Endothelial cell of umbilical vein (primary cell): Measurements from ENCODE around the gene CEP97. TPM values are rescaled to one million over a fixed set of nuclear protein-coding genes. Genes with fewer than 3 reads are reported as not detected.

Source experiments
- BruUV-seq: library from RNA; stranded (reverse); fragments of 400-500 nt; replicated peaks from 2 replicates; lab custom pipeline; 2021; lab: Mats Ljungman, UMichigan
- CTCF ChIA-PET: fragments of 300-600, 350-600 bp; sonication (Branson Sonifier 250); formaldehyde crosslinking; loops from one replicate; lab custom pipeline; 2021; ENCODE audit warnings: antibody characterized with exemption, inconsistent platforms; lab: Charles Lee
- POLR2A ChIA-PET: fragments of 300-600, 350-600 bp; sonication (Branson Sonifier 250); formaldehyde crosslinking; loops from one replicate; lab custom pipeline; 2021; ENCODE audit warnings: antibody characterized with exemption, inconsistent platforms; lab: Charles Lee
- DNase-seq: peaks from one replicate; pipeline ENCODE4 v3.0.0-alpha.2; 2011; ENCODE audit warnings: low read depth, low spot score
- FAIRE-seq: peaks from 2 replicates; lab custom pipeline; 2011; peaks lifted over from hg19 to GRCh38; lab: Jason Lieb, UNC
- H2AFZ ChIP-seq: 2 replicates; pipeline ENCODE4 v1.6.0; 2012; ENCODE audit warnings: low read depth, low read length, control low read depth, inconsistent platforms
- H3K27ac ChIP-seq: 2 replicates; pipeline ENCODE4 v1.5.1; 2011; ENCODE audit warnings: low read depth, mild to moderate bottlenecking, control low read depth, low read length, moderate library complexity; ENCODE audit not compliant: insufficient read depth
- H3K27me3 ChIP-seq, 2 experiments: 2 replicates each; pipeline versions ENCODE4 v1.6.0 to v1.6.1; 2011; ENCODE audit warnings: low read length in 2 of 2, mixed read lengths in 1 of 2; ENCODE audit not compliant: control insufficient read depth in 2 of 2, insufficient read depth in 2 of 2
- H3K36me3 ChIP-seq, 2 experiments: 2 replicates in 1 of 2; 3 replicates in 1 of 2; pipeline ENCODE4 v1.5.1; 2011; ENCODE audit warnings: low read length in 2 of 2, mild to moderate bottlenecking in 1 of 2, moderate library complexity in 1 of 2; ENCODE audit not compliant: control insufficient read depth in 2 of 2, insufficient read depth in 2 of 2; ENCODE audit errors: extremely low read depth in 1 of 2
- H3K4me1 ChIP-seq: 3 replicates; pipeline ENCODE4 v1.5.1; 2011; ENCODE audit warnings: mild to moderate bottlenecking, low read length; ENCODE audit not compliant: control insufficient read depth, insufficient read depth; ENCODE audit errors: extremely low read depth
- H3K4me2 ChIP-seq: 2 replicates; pipeline ENCODE4 v1.6.1; 2011; ENCODE audit warnings: low read length, control low read depth, mixed read lengths; ENCODE audit not compliant: insufficient read depth
- H3K4me3 ChIP-seq, 3 experiments: fragments of 200-600 bp in 1 of 3; sonication (generic), shearing (Covaris generic) in 1 of 3; replicated peaks in 1 of 3; 2 replicates each; pipeline ENCODE4 v1.5.1; 2011 to 2016; ENCODE audit warnings: control low read depth in 3 of 3, low read length in 3 of 3, mild to moderate bottlenecking in 2 of 3, inconsistent platforms in 1 of 3, low read depth in 1 of 3, moderate library complexity in 1 of 3; ENCODE audit not compliant: insufficient read depth in 1 of 3
- H3K79me2 ChIP-seq: 2 replicates; pipeline ENCODE4 v1.6.0; 2012; ENCODE audit warnings: low read length, inconsistent platforms; ENCODE audit not compliant: control insufficient read depth, insufficient read depth
- H3K9ac ChIP-seq: replicated peaks from 2 replicates; pipeline ENCODE3; 2011; ENCODE audit warnings: low read length, control low read depth; ENCODE audit not compliant: insufficient read depth; ENCODE audit errors: extremely low read depth
- H3K9me1 ChIP-seq: replicated peaks from 3 replicates; pipeline ENCODE4 v1.6.0; 2011; ENCODE audit warnings: mild to moderate bottlenecking, low read length; ENCODE audit not compliant: control insufficient read depth, insufficient read depth; ENCODE audit errors: extremely low read depth
- H3K9me3 ChIP-seq: replicated peaks from 2 replicates; pipeline ENCODE4 v1.5.1; 2012; ENCODE audit warnings: low read length, inconsistent platforms; ENCODE audit not compliant: control insufficient read depth, insufficient read depth
- H4K20me1 ChIP-seq: replicated peaks from 2 replicates; pipeline ENCODE3; 2011; ENCODE audit warnings: mild to moderate bottlenecking, low read length; ENCODE audit not compliant: control insufficient read depth, insufficient read depth; ENCODE audit errors: extremely low read depth
- CTCF ChIP-seq, 2 donors: IDR thresholded peaks; 1 replicate in 1 of 2; 2 replicates in 1 of 2; pipeline ENCODE4 v1.5.1; 2011; ENCODE audit warnings: low read length in 2 of 2, mild to moderate bottlenecking in 2 of 2, moderate library complexity in 2 of 2, control low read depth in 1 of 2, inconsistent platforms in 1 of 2, low read depth in 1 of 2; ENCODE audit not compliant: insufficient read depth in 1 of 2; ENCODE audit errors: extremely low read depth in 1 of 2
- EZH2 ChIP-seq: IDR thresholded peaks from 2 replicates; pipeline ENCODE4 v1.6.1; 2012; ENCODE audit warnings: borderline replicate concordance, low read depth, mild to moderate bottlenecking, moderate library complexity, low read length, inconsistent platforms; ENCODE audit not compliant: severe bottlenecking
- FOS ChIP-seq: IDR thresholded peaks from 2 replicates; pipeline ENCODE4 v1.6.1; 2011; ENCODE audit warnings: mild to moderate bottlenecking, low read length, moderate library complexity, borderline replicate concordance; ENCODE audit not compliant: insufficient read depth
- GATA2 ChIP-seq: IDR thresholded peaks from 2 replicates; pipeline ENCODE4 v1.7.0; 2011; ENCODE audit warnings: low read depth, mild to moderate bottlenecking, moderate library complexity, mixed read lengths, low read length; ENCODE audit not compliant: insufficient read length, insufficient read depth
- JUN ChIP-seq: IDR thresholded peaks from 2 replicates; pipeline ENCODE4 v1.6.1; 2011; ENCODE audit warnings: borderline replicate concordance, low read depth; ENCODE audit not compliant: insufficient read length, insufficient read depth
- MYC ChIP-seq: IDR thresholded peaks from one replicate; pipeline ENCODE4 v1.6.1; 2011; ENCODE audit warnings: mild to moderate bottlenecking, low read depth, low read length
- POLR2A ChIP-seq: IDR thresholded peaks from 2 replicates; pipeline ENCODE4 v1.6.1; 2012; ENCODE audit warnings: low read depth, mild to moderate bottlenecking, control low read depth, low read length
- POLR2AphosphoS5 ChIP-seq: IDR thresholded peaks from 2 replicates; pipeline ENCODE4 v1.6.1; 2012; ENCODE audit warnings: low read depth, mild to moderate bottlenecking, control low read depth, low read length, moderate library complexity; ENCODE audit not compliant: insufficient read depth
- dilution Hi-C: fragments of 300-500 bp; cut with MboI; formaldehyde crosslinking; loops from one replicate; pipeline ENCODE4 v1.15.0; 2019; ENCODE audit warnings: low sequenced_read_pairs; ENCODE audit not compliant: extremely low pct_ligation_motif_present
- intact Hi-C: fragments of 100-400 bp; cut with micrococcal nuclease; formaldehyde crosslinking; loops from one replicate; pipeline ENCODE4 v1.10.0; 2022
- polyA plus RNA-seq, 4 experiments: library from polyadenylated mRNA; depleted of rRNA in 3 of 4; stranded (reverse) in 3 of 4; unstranded in 1 of 4; fragments of >200 nt; gene quantifications; 2 replicates each; pipeline versions ENCODE4 v1.2.1 to v1.2.3, GENCODE V29; 2011 to 2012; ENCODE audit warnings: missing spikeins in 1 of 4
- total RNA-seq: library from RNA; stranded (reverse); gene quantifications from 2 replicates; pipeline ENCODE4 v1.2.3, GENCODE V29; 2021
- TF ChIP-seq, protein P1 (sequence below): IDR thresholded peaks from 2 replicates; pipeline ENCODE4 v1.6.1; 2011; ENCODE audit not compliant: insufficient read depth, insufficient read length

The CEP97 gene
- total and polyA plus RNA-seq, 2 donors (not counting 3 experiments of a cell fraction or from before 2014, with no cell fraction given) = 1.9 to 10.3 TPM

DNA sequence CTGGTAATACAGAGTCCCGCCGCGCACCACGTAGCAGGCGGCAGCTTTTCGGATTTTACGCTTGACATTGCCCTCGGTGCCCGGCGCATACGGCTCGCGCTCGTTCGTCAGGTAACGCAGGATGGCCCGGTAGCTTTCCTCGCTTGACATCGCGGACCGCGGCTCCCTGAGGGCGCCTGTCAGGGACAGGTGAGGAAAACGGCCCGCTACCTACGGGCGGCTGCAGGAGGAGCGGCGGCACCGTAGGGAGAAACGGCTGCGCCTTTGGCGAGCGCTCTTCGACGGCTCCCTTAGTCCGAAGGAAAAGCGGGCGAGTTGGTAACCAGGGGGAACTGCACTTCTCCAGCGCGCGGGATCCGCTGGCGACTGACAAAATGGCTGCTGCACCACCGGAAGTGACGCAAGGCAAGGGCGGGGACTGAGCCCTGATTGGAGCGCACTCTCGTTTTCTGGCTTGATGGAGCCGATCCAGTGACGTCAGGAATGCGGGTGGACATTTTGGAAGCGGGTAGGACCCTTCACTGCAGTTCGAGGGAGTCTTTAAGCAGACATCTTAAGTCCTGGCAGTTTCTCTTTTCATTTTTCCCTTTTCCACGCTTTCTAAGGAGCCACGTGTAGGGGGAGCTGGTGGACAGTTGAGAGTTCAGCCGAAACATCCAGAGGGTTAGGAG is 47.5 kb upstream of the CEP97 start, which contains the start of gene ZBTB11:
TSS of gene ZBTB11 (minus strand) at position 368 of the 671 bp plus-strand sequence. CDS start at position 150, 218 bp downstream.
- CTCF ChIA-PET = interaction anchor here (0.6 to 2.8 kb wide), 11 partner anchors 8 to 1834 kb away, joined by 3 to 11 read pairs (median 3); partner anchors contain the start of genes CEP97, PCNP, RPL24 and SENP7
- H3K9me1 ChIP-seq = no peaks in the 10 kb centered on the region
- POLR2A ChIA-PET = interaction anchor here (3.4 kb wide), 1 partner anchor 9 kb away, joined by 19 read pairs; the partner anchor contains the start of gene RPL24
- peak within 1 kb of the TSS; percentile 52 for H3K27ac ChIP-seq
- H2AFZ ChIP-seq = peak within 1 kb of the TSS; percentile 83
- H3K9me3 ChIP-seq = no peaks in the 10 kb centered on the region
- no peaks in the 10 kb centered on the region for H3K27me3 ChIP-seq
- peak within 1 kb of the TSS; percentile 81 for H3K4me2 ChIP-seq
- no peaks in the 10 kb centered on the region for H4K20me1 ChIP-seq
- DNase-seq = peak; percentile 100
- H3K4me3 ChIP-seq = peak within 1 kb of the TSS; percentile 67 to 80 (median 76)
- intact Hi-C loops = loop anchor here (1.0 to 5.0 kb wide), 3 partner anchors 9 to 1275 kb away; partner anchors contain the start of genes LNP1, RPL24 and TOMM70
- dilution Hi-C loops = no loop called here
- BruUV-seq = TSS peak; percentile 45
- H3K36me3 ChIP-seq = peaks cover 10 to 11% of the 10 kb centered on the region in 2 experiments
- H3K79me2 ChIP-seq = peaks cover 42% of the 10 kb centered on the region
- peak; percentile 98 for FAIRE-seq
- TF ChIP-seq POLR2AphosphoS5 (peak; percentile 77), JUN (peak; percentile 54), CTCF (IDR thresholded peaks at IDR 0.05; ENCODE audit: extremely low read depth in 1 of 2, insufficient read depth in 1 of 2, low read depth in 1 of 2, low read length in 2 of 2) (peak; percentile 56 to 67), MYC (no peak), EZH2 (no peak), POLR2A (peak; percentile 62), FOS (no peak), GATA2 (no peak)
- TF ChIP-seq, protein P1, sequence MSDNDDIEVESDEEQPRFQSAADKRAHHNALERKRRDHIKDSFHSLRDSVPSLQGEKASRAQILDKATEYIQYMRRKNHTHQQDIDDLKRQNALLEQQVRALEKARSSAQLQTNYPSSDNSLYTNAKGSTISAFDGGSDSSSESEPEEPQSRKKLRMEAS = peak; percentile 92
- H3K9ac ChIP-seq = peak within 1 kb of the TSS; percentile 79
- peaks cover 16% of the 10 kb centered on the region for H3K4me1 ChIP-seq
